Esophagus muscularis mucosa (tissue), 3 donors: ENCODE data around the gene RAB3C.

Source experiments
- POLR2AphosphoS5 ChIP-seq, 2 donors: sonication (generic); formaldehyde crosslinking; IDR thresholded peaks; one replicate each; pipeline ENCODE4 v1.6.1; 2017; ENCODE audit warnings: antibody characterized with exemption in 2 of 2
- TF ChIP-seq, protein P1 (sequence below), 3 experiments: fragments of 200-600 bp in 2 of 3; fragments of 450-650 bp in 1 of 3; sonication (generic) in 2 of 3; IDR thresholded peaks; one replicate each; pipeline ENCODE4 v1.5.1; 2017 to 2019; ENCODE audit warnings: antibody characterized with exemption in 3 of 3, mild to moderate bottlenecking in 2 of 3, moderate library complexity in 1 of 3

DNA sequence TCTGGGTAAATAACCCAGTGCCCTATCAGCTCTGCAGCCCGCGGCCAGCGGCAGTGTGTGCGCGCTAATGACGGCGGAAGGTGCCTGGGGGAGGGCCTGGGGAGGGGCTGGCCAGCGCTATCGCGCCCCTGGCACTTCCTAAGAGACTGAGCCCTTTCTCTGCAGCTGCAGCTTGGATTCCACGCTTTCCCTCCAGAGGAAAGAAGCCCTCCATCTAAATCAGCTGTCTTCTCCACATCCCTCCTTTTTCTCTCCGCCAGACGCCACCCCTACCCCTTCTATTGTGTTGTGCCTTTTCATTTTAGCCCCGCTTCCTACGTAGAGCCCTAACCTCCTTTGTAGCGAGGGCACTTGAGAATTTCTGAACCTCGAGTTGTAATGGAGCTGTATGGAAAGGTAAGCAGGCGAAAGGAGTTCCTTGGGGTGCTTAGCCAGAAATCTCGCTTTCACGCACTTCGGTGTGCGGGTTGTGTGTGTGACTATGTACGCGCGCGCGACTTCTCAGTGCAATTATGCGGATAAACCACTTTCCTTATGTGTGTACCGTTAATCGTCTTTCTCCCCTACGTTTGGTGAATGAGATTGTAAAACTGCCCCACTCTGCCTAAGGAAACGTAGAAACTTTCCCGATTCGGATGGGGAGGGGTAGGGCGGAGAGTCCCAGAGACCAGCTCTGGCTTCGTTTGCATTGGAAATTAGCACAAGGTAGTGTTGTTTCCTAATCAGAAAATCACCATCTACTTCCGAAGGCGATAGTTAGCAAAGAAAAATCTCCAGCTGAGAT, 664 bp upstream of the RAB3C start:
- TF ChIP-seq POLR2AphosphoS5 (IDR thresholded peaks at IDR 0.05) = no peak
- TF ChIP-seq, protein P1, sequence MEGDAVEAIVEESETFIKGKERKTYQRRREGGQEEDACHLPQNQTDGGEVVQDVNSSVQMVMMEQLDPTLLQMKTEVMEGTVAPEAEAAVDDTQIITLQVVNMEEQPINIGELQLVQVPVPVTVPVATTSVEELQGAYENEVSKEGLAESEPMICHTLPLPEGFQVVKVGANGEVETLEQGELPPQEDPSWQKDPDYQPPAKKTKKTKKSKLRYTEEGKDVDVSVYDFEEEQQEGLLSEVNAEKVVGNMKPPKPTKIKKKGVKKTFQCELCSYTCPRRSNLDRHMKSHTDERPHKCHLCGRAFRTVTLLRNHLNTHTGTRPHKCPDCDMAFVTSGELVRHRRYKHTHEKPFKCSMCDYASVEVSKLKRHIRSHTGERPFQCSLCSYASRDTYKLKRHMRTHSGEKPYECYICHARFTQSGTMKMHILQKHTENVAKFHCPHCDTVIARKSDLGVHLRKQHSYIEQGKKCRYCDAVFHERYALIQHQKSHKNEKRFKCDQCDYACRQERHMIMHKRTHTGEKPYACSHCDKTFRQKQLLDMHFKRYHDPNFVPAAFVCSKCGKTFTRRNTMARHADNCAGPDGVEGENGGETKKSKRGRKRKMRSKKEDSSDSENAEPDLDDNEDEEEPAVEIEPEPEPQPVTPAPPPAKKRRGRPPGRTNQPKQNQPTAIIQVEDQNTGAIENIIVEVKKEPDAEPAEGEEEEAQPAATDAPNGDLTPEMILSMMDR (IDR thresholded peaks at IDR 0.05) = no peak
